ENCODE measurements around the gene FAP.

FAP gene

GRCh38 chr2:162212366-162212765 lies 30.9 kb downstream of the FAP start:
- no peak for FAIRE-seq
- DNase-seq (ENCODE audit: insufficient read length), result no peak
- TF ChIP-seq POLR2A (IDR thresholded peaks at IDR 0.05; ENCODE audit: low read depth, low read length) (no peak), POLR2AphosphoS5 (IDR thresholded peaks at IDR 0.05; ENCODE audit: low read depth, low read length) (no peak), TAF1 (IDR thresholded peaks at IDR 0.05; ENCODE audit: borderline replicate concordance, low read depth, low read length) (no peak)

GRCh38 chr2:162211732-162212131 lies 31.5 kb downstream of the FAP start:
- no peak for FAIRE-seq
- no peak for TF ChIP-seq POLR2AphosphoS5 (IDR thresholded peaks at IDR 0.05; ENCODE audit: low read depth, low read length)
- no peak for TF ChIP-seq POLR2A (IDR thresholded peaks at IDR 0.05; ENCODE audit: low read depth, low read length)
- TF ChIP-seq TAF1 (IDR thresholded peaks at IDR 0.05; ENCODE audit: borderline replicate concordance, low read depth, low read length), result no peak
- no peak for DNase-seq (ENCODE audit: insufficient read length)

- no peak for FAIRE-seq
- TF ChIP-seq POLR2AphosphoS5 (IDR thresholded peaks at IDR 0.05; ENCODE audit: low read depth, low read length) (no peak), POLR2A (IDR thresholded peaks at IDR 0.05; ENCODE audit: low read depth, low read length) (no peak), TAF1 (IDR thresholded peaks at IDR 0.05; ENCODE audit: borderline replicate concordance, low read depth, low read length) (no peak)
These were observed 32.9 kb downstream of the FAP start for GRCh38 chr2:162210385-162210784.

GRCh38 chr2:162202203-162202602 lies 41.0 kb downstream of the FAP start:
- no peak for TF ChIP-seq POLR2A (IDR thresholded peaks at IDR 0.05; ENCODE audit: low read depth, low read length)
- FAIRE-seq (no peak), DNase-seq (ENCODE audit: insufficient read length) (no peak)

More at GRCh38 chr2:162210385-162210784, 32.9 kb downstream of the FAP start:
- no peak for DNase-seq (ENCODE audit: insufficient read length)

- FAIRE-seq (no peak), DNase-seq (ENCODE audit: insufficient read length) (no peak)
- TF ChIP-seq TAF1 (IDR thresholded peaks at IDR 0.05; ENCODE audit: borderline replicate concordance, low read depth, low read length) (no peak), POLR2A (IDR thresholded peaks at IDR 0.05; ENCODE audit: low read depth, low read length) (no peak), POLR2AphosphoS5 (IDR thresholded peaks at IDR 0.05; ENCODE audit: low read depth, low read length) (no peak)
These were observed 42.6 kb downstream of the FAP start for GRCh38 chr2:162200636-162201035.

GRCh38 chr2:162199913-162200312 lies 43.3 kb downstream of the FAP start:
- no peak for DNase-seq (ENCODE audit: insufficient read length)
- no peak for TF ChIP-seq POLR2AphosphoS5 (IDR thresholded peaks at IDR 0.05; ENCODE audit: low read depth, low read length)
- TF ChIP-seq TAF1 (IDR thresholded peaks at IDR 0.05; ENCODE audit: borderline replicate concordance, low read depth, low read length), result no peak
- no peak for TF ChIP-seq POLR2A (IDR thresholded peaks at IDR 0.05; ENCODE audit: low read depth, low read length)
- FAIRE-seq, result no peak

- DNase-seq (ENCODE audit: insufficient read length), result no peak
- TF ChIP-seq TAF1 (IDR thresholded peaks at IDR 0.05; ENCODE audit: borderline replicate concordance, low read depth, low read length), result no peak
- no peak for TF ChIP-seq POLR2A (IDR thresholded peaks at IDR 0.05; ENCODE audit: low read depth, low read length)
- no peak for TF ChIP-seq POLR2AphosphoS5 (IDR thresholded peaks at IDR 0.05; ENCODE audit: low read depth, low read length)
- FAIRE-seq, result no peak
These were observed 45.0 kb downstream of the FAP start for GRCh38 chr2:162198239-162198638.

GRCh38 chr2:162197069-162197825 lies 46.0 kb downstream of the FAP start:
- DNase-seq (ENCODE audit: insufficient read length) (no peak), FAIRE-seq (no peak)
- TF ChIP-seq TAF1 (IDR thresholded peaks at IDR 0.05; ENCODE audit: borderline replicate concordance, low read depth, low read length), result no peak
- TF ChIP-seq POLR2AphosphoS5 (IDR thresholded peaks at IDR 0.05; ENCODE audit: low read depth, low read length), result no peak
- no peak for TF ChIP-seq POLR2A (IDR thresholded peaks at IDR 0.05; ENCODE audit: low read depth, low read length)

- DNase-seq (ENCODE audit: insufficient read length), result no peak
- TF ChIP-seq TAF1 (IDR thresholded peaks at IDR 0.05; ENCODE audit: borderline replicate concordance, low read depth, low read length) (no peak), POLR2A (IDR thresholded peaks at IDR 0.05; ENCODE audit: low read depth, low read length) (no peak)
- no peak for FAIRE-seq
These were observed 46.6 kb downstream of the FAP start for GRCh38 chr2:162196638-162197037.

GRCh38 chr2:162188451-162188850 lies 54.8 kb downstream of the FAP start:
- TF ChIP-seq POLR2A (IDR thresholded peaks at IDR 0.05; ENCODE audit: low read depth, low read length) (no peak), POLR2AphosphoS5 (IDR thresholded peaks at IDR 0.05; ENCODE audit: low read depth, low read length) (no peak), TAF1 (IDR thresholded peaks at IDR 0.05; ENCODE audit: borderline replicate concordance, low read depth, low read length) (no peak)
- DNase-seq (ENCODE audit: insufficient read length) (no peak), FAIRE-seq (no peak)

GRCh38 chr2:162185541-162186232 lies 57.6 kb downstream of the FAP start:
- no peak for FAIRE-seq
- TF ChIP-seq POLR2AphosphoS5 (IDR thresholded peaks at IDR 0.05; ENCODE audit: low read depth, low read length) (no peak), POLR2A (IDR thresholded peaks at IDR 0.05; ENCODE audit: low read depth, low read length) (no peak), TAF1 (IDR thresholded peaks at IDR 0.05; ENCODE audit: borderline replicate concordance, low read depth, low read length) (no peak)
- no peak for DNase-seq (ENCODE audit: insufficient read length)

GRCh38 chr2:162184821-162185450 lies 58.3 kb downstream of the FAP start:
- TF ChIP-seq TAF1 (IDR thresholded peaks at IDR 0.05; ENCODE audit: borderline replicate concordance, low read depth, low read length), result no peak
- no peak for TF ChIP-seq POLR2AphosphoS5 (IDR thresholded peaks at IDR 0.05; ENCODE audit: low read depth, low read length)
- no peak for TF ChIP-seq POLR2A (IDR thresholded peaks at IDR 0.05; ENCODE audit: low read depth, low read length)
- no peak for FAIRE-seq
- no peak for DNase-seq (ENCODE audit: insufficient read length)

Data from GM12892 (cell line).